Measurements from ENCODE around the gene GIN1.
A peak's percentile ranks its signal among the peaks of the same experiment; 100 is the strongest.
"Not testable (repeated sequence)": the region's sequence is repeated elsewhere in the genome, so short reads cannot be mapped to it uniquely, and the experiment has no call there.

The GIN1 gene, protein sequence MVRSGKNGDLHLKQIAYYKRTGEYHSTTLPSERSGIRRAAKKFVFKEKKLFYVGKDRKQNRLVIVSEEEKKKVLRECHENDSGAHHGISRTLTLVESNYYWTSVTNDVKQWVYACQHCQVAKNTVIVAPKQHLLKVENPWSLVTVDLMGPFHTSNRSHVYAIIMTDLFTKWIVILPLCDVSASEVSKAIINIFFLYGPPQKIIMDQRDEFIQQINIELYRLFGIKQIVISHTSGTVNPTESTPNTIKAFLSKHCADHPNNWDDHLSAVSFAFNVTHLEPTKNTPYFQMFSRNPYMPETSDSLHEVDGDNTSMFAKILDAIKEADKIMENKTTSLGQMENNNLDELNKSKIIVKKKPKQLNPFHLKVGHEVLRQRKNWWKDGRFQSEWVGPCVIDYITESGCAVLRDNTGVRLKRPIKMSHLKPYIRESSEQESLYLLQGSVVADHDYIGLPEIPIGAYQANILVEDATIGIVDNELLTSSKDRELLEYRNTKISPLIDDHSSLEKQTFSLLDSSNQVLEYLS

DNA sequence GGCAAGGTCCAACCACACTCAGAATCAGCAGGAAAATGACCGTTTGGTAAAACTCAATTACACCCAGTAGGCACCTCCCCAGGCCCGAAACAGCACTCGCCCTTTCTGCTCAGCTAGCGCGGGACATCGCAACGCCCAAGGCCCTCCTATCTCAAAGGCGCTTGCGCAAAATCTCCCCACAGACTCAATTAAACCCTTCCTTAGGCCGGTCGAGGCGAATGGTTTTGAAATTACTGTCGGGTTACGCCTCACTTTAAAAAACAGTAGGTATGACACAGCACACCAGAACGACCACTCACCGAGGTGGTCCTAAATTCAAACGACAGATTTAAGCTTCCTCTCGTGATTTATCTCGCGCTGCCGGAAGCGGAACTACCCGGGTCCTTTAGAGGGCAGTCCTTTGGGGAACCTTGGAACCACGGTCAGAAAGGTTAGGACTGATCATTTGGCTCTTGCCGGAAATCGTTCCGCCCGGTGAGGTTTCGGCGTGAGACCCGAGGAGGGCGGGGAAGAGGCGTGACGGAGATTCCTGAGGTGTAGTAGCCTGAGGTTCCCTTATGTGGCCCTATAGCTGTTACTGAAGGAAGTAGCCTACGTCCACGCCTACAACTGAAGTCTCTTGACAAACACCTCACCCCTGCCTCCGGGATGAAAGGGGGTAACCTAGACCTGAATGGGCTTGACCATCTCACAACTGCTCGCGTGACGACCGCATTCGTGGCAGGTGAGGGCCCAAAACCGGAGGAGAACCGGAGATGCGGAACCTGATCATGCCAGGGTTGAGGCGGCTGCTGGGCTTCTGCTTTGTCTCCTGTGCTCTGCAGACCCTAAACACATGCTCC lies at the start of gene GIN1, which contains the start of gene PPIP5K2:
Gene GIN1 (minus strand): TSS at position 374 of the 842 bp plus-strand sequence. CDS start 11,431 bp downstream, outside the sequence.
Gene PPIP5K2 (plus strand): TSS at position 537 of the 842 bp plus-strand sequence. CDS start 9,289 bp downstream, outside the sequence.
- TF ChIP-seq, protein P1, sequence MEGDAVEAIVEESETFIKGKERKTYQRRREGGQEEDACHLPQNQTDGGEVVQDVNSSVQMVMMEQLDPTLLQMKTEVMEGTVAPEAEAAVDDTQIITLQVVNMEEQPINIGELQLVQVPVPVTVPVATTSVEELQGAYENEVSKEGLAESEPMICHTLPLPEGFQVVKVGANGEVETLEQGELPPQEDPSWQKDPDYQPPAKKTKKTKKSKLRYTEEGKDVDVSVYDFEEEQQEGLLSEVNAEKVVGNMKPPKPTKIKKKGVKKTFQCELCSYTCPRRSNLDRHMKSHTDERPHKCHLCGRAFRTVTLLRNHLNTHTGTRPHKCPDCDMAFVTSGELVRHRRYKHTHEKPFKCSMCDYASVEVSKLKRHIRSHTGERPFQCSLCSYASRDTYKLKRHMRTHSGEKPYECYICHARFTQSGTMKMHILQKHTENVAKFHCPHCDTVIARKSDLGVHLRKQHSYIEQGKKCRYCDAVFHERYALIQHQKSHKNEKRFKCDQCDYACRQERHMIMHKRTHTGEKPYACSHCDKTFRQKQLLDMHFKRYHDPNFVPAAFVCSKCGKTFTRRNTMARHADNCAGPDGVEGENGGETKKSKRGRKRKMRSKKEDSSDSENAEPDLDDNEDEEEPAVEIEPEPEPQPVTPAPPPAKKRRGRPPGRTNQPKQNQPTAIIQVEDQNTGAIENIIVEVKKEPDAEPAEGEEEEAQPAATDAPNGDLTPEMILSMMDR (IDR thresholded peaks at IDR 0.05; ENCODE audit: low read depth, low read length), result no peak
- peak within 1 kb of the TSS; percentile 96 for H3K4me3 ChIP-seq (ENCODE audit: low read depth, low read length)

DNA sequence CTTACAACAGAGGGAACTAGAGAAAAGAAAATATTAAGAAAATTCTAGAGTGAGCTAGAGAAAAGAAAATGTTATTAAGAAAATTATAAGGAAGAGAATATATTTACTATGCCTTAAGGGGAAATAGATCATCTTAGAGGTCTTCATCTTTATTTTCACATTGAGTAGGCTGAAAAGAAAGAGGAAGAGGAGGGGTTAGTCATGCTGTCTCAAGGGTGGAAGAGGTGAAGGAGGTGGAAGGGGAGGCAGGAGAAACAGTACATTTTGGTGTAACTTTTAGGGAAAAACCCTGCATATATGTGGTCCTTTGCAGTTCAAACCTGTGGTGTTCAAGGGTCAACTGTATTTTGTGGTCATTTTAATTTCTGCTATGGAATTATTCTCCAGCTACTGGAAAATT lies 46.8 kb upstream of the GIN1 start:
- TF ChIP-seq, protein P1 (IDR thresholded peaks at IDR 0.05; ENCODE audit: low read depth, low read length), result no peak

DNA sequence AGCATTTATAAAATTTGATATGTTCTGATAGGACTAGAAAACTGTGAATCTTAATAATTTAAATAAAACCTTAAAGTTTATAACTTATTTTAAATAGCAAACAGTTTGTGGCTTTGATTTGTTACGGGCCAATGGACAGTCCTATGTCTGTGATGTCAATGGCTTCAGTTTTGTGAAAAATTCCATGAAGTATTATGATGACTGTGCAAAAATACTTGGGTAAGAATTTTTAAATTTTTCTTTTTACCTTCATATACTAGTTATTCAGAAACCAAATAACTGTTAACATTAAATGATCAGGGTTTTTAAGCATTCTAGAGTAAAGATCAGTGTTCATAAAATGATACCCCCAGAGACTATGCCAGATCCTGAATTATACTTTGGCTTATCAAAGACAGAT lies 31.2 kb upstream of the GIN1 start:
- TF ChIP-seq, protein P1 (IDR thresholded peaks at IDR 0.05; ENCODE audit: low read depth, low read length), result no peak

More for the DNA sequence above, 46.8 kb upstream of the GIN1 start:
- H3K4me3 ChIP-seq (ENCODE audit: low read depth, low read length), result no peak overlapping the region

DNA sequence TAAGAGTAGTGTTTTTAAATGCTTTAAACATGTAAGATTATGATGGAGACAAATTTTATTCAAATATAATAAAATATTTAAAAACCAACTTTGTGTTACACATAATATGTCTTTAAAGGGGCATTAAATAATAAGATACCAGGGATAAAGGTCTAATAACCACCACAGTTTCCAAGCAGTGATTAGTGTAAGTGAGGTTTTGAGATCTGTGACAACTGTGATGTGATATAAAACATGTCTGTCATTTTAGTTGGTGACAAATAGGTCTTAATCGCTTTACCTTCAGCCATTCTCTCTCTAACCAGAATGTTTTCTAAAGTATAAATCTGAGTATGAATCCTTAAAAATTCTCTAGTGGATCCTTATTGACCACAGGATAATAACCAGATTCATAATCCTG lies 28.3 kb upstream of the GIN1 start:
- no peak overlapping the region for H3K4me3 ChIP-seq (ENCODE audit: low read depth, low read length)
- TF ChIP-seq, protein P1 (IDR thresholded peaks at IDR 0.05; ENCODE audit: low read depth, low read length), result no peak

More for the DNA sequence above, 31.2 kb upstream of the GIN1 start:
- no peak overlapping the region for H3K4me3 ChIP-seq (ENCODE audit: low read depth, low read length)

DNA sequence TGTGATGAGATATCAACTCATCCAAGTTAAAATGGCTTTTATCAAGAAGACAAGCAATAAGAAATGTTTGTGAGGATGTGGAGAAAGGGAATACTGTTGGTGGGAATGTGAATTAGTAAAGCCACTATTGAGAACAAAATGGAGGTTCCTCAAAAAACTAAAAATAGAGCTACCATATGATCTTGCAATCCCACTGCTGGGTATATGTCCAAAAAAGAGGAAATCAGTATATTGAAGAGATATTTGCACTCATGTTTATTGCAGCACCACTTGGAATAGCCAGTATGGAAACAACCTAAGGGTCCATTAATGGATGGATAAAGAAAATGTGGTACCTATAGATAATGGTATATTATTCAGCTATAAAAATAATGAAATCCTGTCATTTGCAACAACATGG lies 25.3 kb upstream of the GIN1 start:
- TF ChIP-seq, protein P1 (IDR thresholded peaks at IDR 0.05; ENCODE audit: low read depth, low read length), result no peak
- H3K4me3 ChIP-seq (ENCODE audit: low read depth, low read length), result no peak overlapping the region

DNA sequence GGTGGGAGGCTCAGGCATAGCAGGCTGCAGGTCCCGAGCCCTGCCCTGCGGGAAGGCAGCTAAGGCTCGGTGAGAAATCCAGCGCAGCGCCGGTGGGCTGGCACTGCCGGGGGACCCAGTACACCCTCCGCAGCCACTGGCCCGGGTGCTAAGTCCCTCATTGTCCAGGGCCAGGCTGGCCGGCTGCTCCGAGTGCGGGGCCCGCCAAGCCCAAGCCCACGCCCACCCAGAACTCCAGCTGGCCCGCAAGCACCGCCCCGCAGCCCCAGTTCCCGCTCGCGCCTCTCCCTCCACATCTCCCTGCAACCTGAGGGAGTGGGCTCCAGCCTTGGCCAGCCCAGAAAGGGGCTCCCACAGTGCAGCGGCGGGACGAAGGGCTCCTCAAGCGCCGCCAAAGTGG lies 22.2 kb upstream of the GIN1 start:
- not testable (repeated sequence) for H3K4me3 ChIP-seq (ENCODE audit: low read depth, low read length)

DNA sequence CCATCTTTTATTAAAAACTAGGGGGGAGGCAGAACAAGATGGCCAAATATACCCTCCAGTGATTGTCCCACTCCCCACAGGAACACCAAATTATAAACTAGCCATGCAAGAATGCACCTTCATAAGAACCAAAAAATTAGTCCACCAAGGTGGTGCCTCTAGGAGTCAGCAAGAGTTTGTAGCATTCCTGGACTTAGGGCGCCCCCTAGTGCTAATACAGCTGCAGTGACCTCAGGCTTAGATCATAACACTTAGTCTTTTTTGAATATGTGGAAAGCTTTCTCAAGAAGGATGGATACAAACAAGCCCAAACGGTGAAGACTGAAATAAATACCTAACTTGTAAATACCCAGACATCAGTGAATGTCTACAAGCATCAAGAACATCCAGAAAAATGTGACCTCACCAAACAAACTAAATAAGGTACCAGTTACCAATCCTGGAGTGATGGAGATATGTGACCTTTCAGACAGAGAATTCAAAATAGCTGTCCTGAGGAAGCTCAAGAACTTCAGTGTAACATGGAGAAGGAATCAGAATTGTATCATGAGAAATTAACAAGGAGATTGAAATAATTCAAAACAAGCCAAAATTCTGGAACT lies 19.4 kb upstream of the GIN1 start:
- TF ChIP-seq, protein P1 (IDR thresholded peaks at IDR 0.05; ENCODE audit: low read depth, low read length), result peak; percentile 85
- no peak overlapping the region for H3K4me3 ChIP-seq (ENCODE audit: low read depth, low read length)

Data from WI38 (cell line).